ENCODE results near the gene TRIM10.
"Not testable (repeated sequence)": the region's sequence is repeated elsewhere in the genome, so short reads cannot be mapped to it uniquely, and the experiment has no call there.

The TRIM10 gene

GRCh38 chr6:30152910-30153610 lies 8.0 kb downstream of the TRIM10 start:
- DNase-seq: no peak

GRCh38 chr6:30152016-30152673 lies 8.9 kb downstream of the TRIM10 start:
- DNase-seq: no peak

GRCh38 chr6:30151580-30151979 lies 9.4 kb downstream of the TRIM10 start:
- no peak for DNase-seq

GRCh38 chr6:30150671-30151395 lies 10.2 kb downstream of the TRIM10 start:
- no peak for DNase-seq

- no peak for DNase-seq
Observed at GRCh38 chr6:30149858-30150550, 11.0 kb downstream of the TRIM10 start.

GRCh38 chr6:30149234-30149633 lies 11.8 kb downstream of the TRIM10 start:
- DNase-seq: no peak

GRCh38 chr6:30147096-30147495 lies 13.9 kb downstream of the TRIM10 start:
- no peak for DNase-seq

- no peak for DNase-seq
Observed at GRCh38 chr6:30145818-30146217, 15.2 kb downstream of the TRIM10 start.

- no peak for DNase-seq
Observed at GRCh38 chr6:30144811-30145210, 16.2 kb downstream of the TRIM10 start.

- no peak for DNase-seq
Observed at GRCh38 chr6:30143780-30144179, 17.2 kb downstream of the TRIM10 start.

GRCh38 chr6:30142665-30143064 lies 18.3 kb downstream of the TRIM10 start:
- DNase-seq: no peak

- not testable (repeated sequence) for DNase-seq
Observed at GRCh38 chr6:30140240-30140639, 20.8 kb downstream of the TRIM10 start.

GRCh38 chr6:30136570-30137286 lies 24.3 kb downstream of the TRIM10 start:
- no peak for DNase-seq

- DNase-seq: no peak
Observed at GRCh38 chr6:30135757-30136156, 25.3 kb downstream of the TRIM10 start, which contains the start of gene TRIM40. TRIM40 (plus strand) TSS chr6:30136140; CDS start chr6:30137037, 897 bp downstream.

GRCh38 chr6:30135147-30135546 lies 25.9 kb downstream of the TRIM10 start:
- no peak for DNase-seq

GRCh38 chr6:30131947-30132497 lies 29.0 kb downstream of the TRIM10 start:
- DNase-seq: no peak

- peak; percentile 45 for DNase-seq
Observed at GRCh38 chr6:30130887-30131862, 29.8 kb downstream of the TRIM10 start.

- no peak for DNase-seq
Observed at GRCh38 chr6:30130179-30130679, 30.8 kb downstream of the TRIM10 start.

GRCh38 chr6:30129265-30130178 lies 31.5 kb downstream of the TRIM10 start:
- DNase-seq: no peak
